SH-SY5Y (cell line): ENCODE data around the gene GET3.

Experiments
- GATA2 ChIP-seq: IDR thresholded peaks from 2 replicates; pipeline ENCODE4 v1.6.1; 2011; ENCODE audit warnings: mild to moderate bottlenecking, low read depth, low read length
- GATA3 ChIP-seq: IDR thresholded peaks from 2 replicates; pipeline ENCODE4 v1.6.1; 2011; ENCODE audit warnings: low read depth, mild to moderate bottlenecking, low read length, moderate library complexity

DNA sequence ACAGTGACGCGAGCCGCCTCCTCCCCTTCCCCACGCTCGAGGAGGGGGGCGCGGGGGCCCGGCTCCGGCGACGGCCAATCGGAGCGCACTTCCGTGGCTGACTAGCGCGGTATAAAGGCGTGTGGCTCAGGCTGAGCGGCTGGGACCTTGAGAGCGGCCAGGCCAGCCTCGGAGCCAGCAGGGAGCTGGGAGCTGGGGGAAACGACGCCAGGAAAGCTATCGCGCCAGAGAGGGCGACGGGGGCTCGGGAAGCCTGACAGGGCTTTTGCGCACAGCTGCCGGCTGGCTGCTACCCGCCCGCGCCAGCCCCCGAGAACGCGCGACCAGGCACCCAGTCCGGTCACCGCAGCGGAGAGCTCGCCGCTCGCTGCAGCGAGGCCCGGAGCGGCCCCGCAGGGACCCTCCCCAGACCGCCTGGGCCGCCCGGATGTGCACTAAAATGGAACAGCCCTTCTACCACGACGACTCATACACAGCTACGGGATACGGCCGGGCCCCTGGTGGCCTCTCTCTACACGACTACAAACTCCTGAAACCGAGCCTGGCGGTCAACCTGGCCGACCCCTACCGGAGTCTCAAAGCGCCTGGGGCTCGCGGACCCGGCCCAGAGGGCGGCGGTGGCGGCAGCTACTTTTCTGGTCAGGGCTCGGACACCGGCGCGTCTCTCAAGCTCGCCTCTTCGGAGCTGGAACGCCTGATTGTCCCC lies 54.2 kb downstream of the GET3 start, which contains the start of gene JUNB:
- TF ChIP-seq GATA2 (no peak), GATA3 (no peak)
